RWPE1 (cell line): ENCODE results near the gene QKI.

Experiments used
- CTCF ChIA-PET: fragments of 350-600 bp; sonication (Branson Sonifier 250); formaldehyde crosslinking; extraction: SDS; loops from one replicate; lab custom pipeline; 2021; lab: Yijun Ruan, JAX
- POLR2A ChIA-PET: fragments of 400-600 bp; formaldehyde crosslinking; extraction: SDS; loops from one replicate; lab custom pipeline; 2020; ENCODE audit warnings: antibody characterized with exemption; ENCODE audit not compliant: low non-redundant PET; lab: Yijun Ruan, JAX
- DNase-seq: peaks from one replicate; pipeline ENCODE4 v3.0.0; 2012; ENCODE audit warnings: low spot score
- H3K27ac ChIP-seq: fragments of 450-650 bp; 2 replicates; pipeline ENCODE4 v1.5.1; 2017
- CTCF ChIP-seq: fragments of 450-650 bp; conservative IDR thresholded peaks from 2 replicates; pipeline ENCODE4 v1.5.1; 2017; ENCODE audit warnings: low read depth, mild to moderate bottlenecking

The QKI gene

GRCh38 chr6:163607792-163608191, 193.3 kb downstream of the QKI start:
- POLR2A ChIA-PET, result no interaction called here
- no peak for TF ChIP-seq CTCF
- no peak for DNase-seq
- H3K27ac ChIP-seq, result no peak overlapping the region
- CTCF ChIA-PET, result no interaction called here

GRCh38 chr6:163608204-163608644, 193.7 kb downstream of the QKI start:
- ChIA-PET POLR2A (no interaction called here), CTCF (no interaction called here)
- no peak overlapping the region for H3K27ac ChIP-seq
- TF ChIP-seq CTCF, result no peak
- no peak for DNase-seq

DNA sequence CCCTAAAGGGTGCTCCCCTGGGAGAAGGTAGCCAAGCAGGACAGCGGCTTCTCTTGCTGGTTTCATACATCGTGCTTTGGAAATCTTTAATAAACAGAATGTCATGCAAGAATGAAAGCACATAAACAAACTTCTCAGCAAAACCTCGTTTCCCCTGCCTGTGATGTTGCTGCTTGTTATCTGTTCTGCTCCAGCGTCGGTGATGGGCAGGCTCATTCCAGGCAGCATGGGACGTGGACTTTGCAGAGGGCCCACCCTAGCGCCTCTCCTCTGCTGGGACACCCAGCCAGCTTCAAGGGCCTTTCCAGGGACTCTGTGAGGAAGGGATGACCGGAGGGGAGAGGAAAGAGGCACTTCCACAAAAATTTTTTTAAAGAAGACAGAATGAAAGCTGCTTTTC, 197.7 kb downstream of the QKI start:
- ChIA-PET CTCF (no interaction called here), POLR2A (no interaction called here)
- no peak overlapping the region for H3K27ac ChIP-seq
- no peak for DNase-seq
- no peak for TF ChIP-seq CTCF

- no peak overlapping the region for H3K27ac ChIP-seq
- DNase-seq, result no peak
- no peak for TF ChIP-seq CTCF
- ChIA-PET POLR2A (no interaction called here), CTCF (no interaction called here)
Observed at GRCh38 chr6:163613025-163613424, 198.5 kb downstream of the QKI start.

- ChIA-PET POLR2A (no interaction called here), CTCF (no interaction called here)
Observed at GRCh38 chr6:163613668-163614067, 199.2 kb downstream of the QKI start.

GRCh38 chr6:163616452-163616851, 201.9 kb downstream of the QKI start:
- no peak for DNase-seq
- POLR2A ChIA-PET, result no interaction called here
- no peak overlapping the region for H3K27ac ChIP-seq
- no peak for TF ChIP-seq CTCF
- CTCF ChIA-PET, result interaction anchor here (0.6 kb wide), 1 partner anchor 1311 kb away, joined by 4 read pairs; no protein-coding TSS in a partner anchor

More at GRCh38 chr6:163613668-163614067, 199.2 kb downstream of the QKI start:
- no peak overlapping the region for H3K27ac ChIP-seq
- DNase-seq, result no peak
- TF ChIP-seq CTCF, result no peak
